ENCODE results near the gene PPP1CC. TPM values are rescaled to one million over a fixed set of nuclear protein-coding genes. Genes with fewer than 3 reads are reported as not detected.
A peak's percentile ranks its signal among the peaks of the same experiment; 100 is the strongest.
"Not testable (repeated sequence)": the region's sequence is repeated elsewhere in the genome, so short reads cannot be mapped to it uniquely, and the experiment has no call there.

PPP1CC gene
- total and polyA plus RNA-seq, 3 experiments from 2014 or later = 130 to 249 (median 242) TPM

GRCh38 chr12:110739894-110740293 is 2.8 kb downstream of the PPP1CC start:
- H3K36me3 Mint-ChIP-seq = peaks cover 0 to 29% (median 4%) of the 10 kb centered on the region in 3 donors
- Histone ChIP-seq H3K4me3 (ENCODE audit: low read length) (peak overlapping the region; percentile 3), H3K4me1 (ENCODE audit: insufficient read depth, low read length) (peaks cover 55% of the 10 kb centered on the region), H3K9me3 (ENCODE audit: low read length) (no peaks in the 10 kb centered on the region), H3K36me3 (ENCODE audit: insufficient read depth, low read length) (no peaks in the 10 kb centered on the region), H3K27me3 (ENCODE audit: insufficient read depth, low read length, poor library complexity, severe bottlenecking) (no peaks in the 10 kb centered on the region), H3K27ac (ENCODE audit: low read depth, low read length) (no peak overlapping the region)
- peaks cover 53 to 78% (median 76%) of the 10 kb centered on the region in 3 donors for H3K4me1 Mint-ChIP-seq
- H3K27ac Mint-ChIP-seq = peak overlapping the region in 7 of 8 donors; percentile 57 to 96 (median 77)
- POLR2A ChIA-PET = interaction anchor here (0.5 kb wide), 1 partner anchor 461 kb away, joined by 3 read pairs; no protein-coding TSS in a partner anchor
- DNase-seq = no peak
- H3K9me3 Mint-ChIP-seq = no peaks in the 10 kb centered on the region
- peaks cover 0 to 4% of the 10 kb centered on the region in 2 donors for H3K27me3 Mint-ChIP-seq
- peak overlapping the region; percentile 88 to 100 (median 100) for H3K4me3 Mint-ChIP-seq
- CTCF ChIA-PET = interaction anchor here (1.2 kb wide), 1 partner anchor 88 kb away, joined by 3 read pairs; no protein-coding TSS in a partner anchor

GRCh38 chr12:110739488-110739887 is 3.2 kb downstream of the PPP1CC start:
- peaks cover 56 to 83% (median 81%) of the 10 kb centered on the region in 3 donors for H3K4me1 Mint-ChIP-seq
- H3K36me3 ChIP-seq (ENCODE audit: insufficient read depth, low read length) = no peaks in the 10 kb centered on the region
- no peak overlapping the region for H3K27ac ChIP-seq (ENCODE audit: low read depth, low read length)
- H3K9me3 Mint-ChIP-seq = no peaks in the 10 kb centered on the region
- no peaks in the 10 kb centered on the region for H3K9me3 ChIP-seq (ENCODE audit: low read length)
- ChIA-PET CTCF (interaction anchor here (1.2 kb wide), 1 partner anchor 88 kb away, joined by 3 read pairs; no protein-coding TSS in a partner anchor), POLR2A (interaction anchor here (0.5 kb wide), 1 partner anchor 461 kb away, joined by 3 read pairs; no protein-coding TSS in a partner anchor)
- peak overlapping the region; percentile 88 to 100 (median 100) for H3K4me3 Mint-ChIP-seq
- H3K27me3 Mint-ChIP-seq = peaks cover 0 to 4% of the 10 kb centered on the region in 2 donors
- H3K27ac Mint-ChIP-seq = peak overlapping the region in 7 of 8 donors; percentile 57 to 96 (median 77)
- peak overlapping the region; percentile 3 for H3K4me3 ChIP-seq (ENCODE audit: low read length)
- peaks cover 0 to 32% (median 4%) of the 10 kb centered on the region in 3 donors for H3K36me3 Mint-ChIP-seq
- peaks cover 55% of the 10 kb centered on the region for H3K4me1 ChIP-seq (ENCODE audit: insufficient read depth, low read length)
- DNase-seq = no peak
- H3K27me3 ChIP-seq (ENCODE audit: insufficient read depth, low read length, poor library complexity, severe bottlenecking) = no peaks in the 10 kb centered on the region

GRCh38 chr12:110737532-110737931 is 5.2 kb downstream of the PPP1CC start:
- peaks cover 69% of the 10 kb centered on the region for H3K4me1 ChIP-seq (ENCODE audit: insufficient read depth, low read length)
- CTCF ChIA-PET = interaction anchor here (0.7 kb wide), 1 partner anchor 478 kb away, joined by 3 read pairs; no protein-coding TSS in a partner anchor
- H3K4me1 Mint-ChIP-seq = peaks cover 64 to 87% (median 86%) of the 10 kb centered on the region in 3 donors
- H3K27me3 ChIP-seq (ENCODE audit: insufficient read depth, low read length, poor library complexity, severe bottlenecking) = no peaks in the 10 kb centered on the region
- peaks cover 0 to 3% of the 10 kb centered on the region in 2 donors for H3K27me3 Mint-ChIP-seq
- peaks cover 2% of the 10 kb centered on the region for H3K36me3 ChIP-seq (ENCODE audit: insufficient read depth, low read length)
- H3K4me3 ChIP-seq (ENCODE audit: low read length) = no peak overlapping the region
- no peaks in the 10 kb centered on the region for H3K9me3 ChIP-seq (ENCODE audit: low read length)
- no peaks in the 10 kb centered on the region for H3K9me3 Mint-ChIP-seq
- peak overlapping the region; percentile 75 to 94 (median 90) for H3K27ac Mint-ChIP-seq
- POLR2A ChIA-PET = no interaction called here
- no peak overlapping the region for H3K27ac ChIP-seq (ENCODE audit: low read depth, low read length)
- peak in 1 of 5 donors; percentile 14 for DNase-seq
- peaks cover 0 to 43% (median 7%) of the 10 kb centered on the region in 3 donors for H3K36me3 Mint-ChIP-seq
- peak overlapping the region; percentile 75 to 100 (median 86) for H3K4me3 Mint-ChIP-seq

GRCh38 chr12:110737016-110737415 is 5.7 kb downstream of the PPP1CC start:
- ChIA-PET CTCF (interaction anchor here (0.7 kb wide), 1 partner anchor 477 kb away, joined by 3 read pairs; no protein-coding TSS in a partner anchor), POLR2A (interaction anchor here (0.7 kb wide), 1 partner anchor 75 kb away, joined by 5 read pairs; no protein-coding TSS in a partner anchor)
- peaks cover 69 to 92% (median 91%) of the 10 kb centered on the region in 3 donors for H3K4me1 Mint-ChIP-seq
- peaks cover 0 to 47% (median 7%) of the 10 kb centered on the region in 3 donors for H3K36me3 Mint-ChIP-seq
- not testable (repeated sequence) for H3K27me3 Mint-ChIP-seq; H3K27ac ChIP-seq (ENCODE audit: low read depth, low read length); H3K9me3 ChIP-seq (ENCODE audit: low read length); H3K27me3 ChIP-seq (ENCODE audit: insufficient read depth, low read length, poor library complexity, severe bottlenecking); H3K9me3 Mint-ChIP-seq; DNase-seq; H3K4me3 ChIP-seq (ENCODE audit: low read length); H3K36me3 ChIP-seq (ENCODE audit: insufficient read depth, low read length)
- H3K4me3 Mint-ChIP-seq = peak overlapping the region in 6 of 7 donors; percentile 54 to 86 (median 62)
- peaks cover 69% of the 10 kb centered on the region for H3K4me1 ChIP-seq (ENCODE audit: insufficient read depth, low read length)
- H3K27ac Mint-ChIP-seq = peak overlapping the region; percentile 71 to 94 (median 80)

- H3K36me3 Mint-ChIP-seq = peaks cover 6 to 68% (median 10%) of the 10 kb centered on the region in 3 donors
- peaks cover 15% of the 10 kb centered on the region for H3K36me3 ChIP-seq (ENCODE audit: insufficient read depth, low read length)
- H3K27me3 ChIP-seq (ENCODE audit: insufficient read depth, low read length, poor library complexity, severe bottlenecking) = no peaks in the 10 kb centered on the region
- H3K9me3 ChIP-seq (ENCODE audit: low read length) = no peaks in the 10 kb centered on the region
- H3K4me1 Mint-ChIP-seq = peaks cover 76 to 94% (median 93%) of the 10 kb centered on the region in 3 donors
- peaks cover 54% of the 10 kb centered on the region for H3K4me1 ChIP-seq (ENCODE audit: insufficient read depth, low read length)
- H3K4me3 ChIP-seq (ENCODE audit: low read length) = no peak overlapping the region
- DNase-seq = no peak
- POLR2A ChIA-PET = no interaction called here
- no peaks in the 10 kb centered on the region for H3K27me3 Mint-ChIP-seq
- no peaks in the 10 kb centered on the region for H3K9me3 Mint-ChIP-seq
- H3K4me3 Mint-ChIP-seq = peak overlapping the region in 6 of 7 donors; percentile 19 to 57 (median 47)
- no peak overlapping the region for H3K27ac ChIP-seq (ENCODE audit: low read depth, low read length)
- H3K27ac Mint-ChIP-seq = peak overlapping the region in 7 of 8 donors; percentile 33 to 82 (median 66)
- CTCF ChIA-PET = no interaction called here
These were observed 8.8 kb downstream of the PPP1CC start for GRCh38 chr12:110733900-110734299.

GRCh38 chr12:110733089-110733715 is 9.5 kb downstream of the PPP1CC start:
- Mint-ChIP-seq H3K27me3 (no peaks in the 10 kb centered on the region), H3K4me3 (peak overlapping the region in 3 of 7 donors; percentile 36 to 57 (median 44)), H3K4me1 (peaks cover 73 to 93% (median 92%) of the 10 kb centered on the region in 3 donors), H3K27ac (peak overlapping the region in 5 of 8 donors; percentile 3 to 68 (median 33)), H3K9me3 (no peaks in the 10 kb centered on the region), H3K36me3 (peaks cover 10 to 72% (median 13%) of the 10 kb centered on the region in 3 donors)
- no peaks in the 10 kb centered on the region for H3K9me3 ChIP-seq (ENCODE audit: low read length)
- CTCF ChIA-PET = no interaction called here
- POLR2A ChIA-PET = no interaction called here
- peaks cover 48% of the 10 kb centered on the region for H3K4me1 ChIP-seq (ENCODE audit: insufficient read depth, low read length)
- H3K36me3 ChIP-seq (ENCODE audit: insufficient read depth, low read length) = peaks cover 22% of the 10 kb centered on the region
- H3K27ac ChIP-seq (ENCODE audit: low read depth, low read length) = no peak overlapping the region
- H3K4me3 ChIP-seq (ENCODE audit: low read length) = no peak overlapping the region
- DNase-seq = no peak
- H3K27me3 ChIP-seq (ENCODE audit: insufficient read depth, low read length, poor library complexity, severe bottlenecking) = no peaks in the 10 kb centered on the region

GRCh38 chr12:110732572-110732971 is 10.1 kb downstream of the PPP1CC start:
- Mint-ChIP-seq H3K27me3 (no peaks in the 10 kb centered on the region), H3K4me3 (peak overlapping the region in 3 of 7 donors; percentile 2 to 29 (median 29)), H3K36me3 (peaks cover 10 to 75% (median 17%) of the 10 kb centered on the region in 3 donors), H3K27ac (peak overlapping the region in 7 of 8 donors; percentile 3 to 61 (median 33)), H3K4me1 (peaks cover 71 to 91% (median 91%) of the 10 kb centered on the region in 3 donors), H3K9me3 (no peaks in the 10 kb centered on the region)
- H3K27me3 ChIP-seq (ENCODE audit: insufficient read depth, low read length, poor library complexity, severe bottlenecking) = no peaks in the 10 kb centered on the region
- H3K36me3 ChIP-seq (ENCODE audit: insufficient read depth, low read length) = peaks cover 22% of the 10 kb centered on the region
- ChIA-PET CTCF (no interaction called here), POLR2A (no interaction called here)
- no peaks in the 10 kb centered on the region for H3K9me3 ChIP-seq (ENCODE audit: low read length)
- H3K27ac ChIP-seq (ENCODE audit: low read depth, low read length) = no peak overlapping the region
- H3K4me1 ChIP-seq (ENCODE audit: insufficient read depth, low read length) = peaks cover 42% of the 10 kb centered on the region
- no peak overlapping the region for H3K4me3 ChIP-seq (ENCODE audit: low read length)
- no peak for DNase-seq

GRCh38 chr12:110731479-110731878 is 11.2 kb downstream of the PPP1CC start:
- H3K36me3 ChIP-seq (ENCODE audit: insufficient read depth, low read length) = peaks cover 30% of the 10 kb centered on the region
- peaks cover 38% of the 10 kb centered on the region for H3K4me1 ChIP-seq (ENCODE audit: insufficient read depth, low read length)
- POLR2A ChIA-PET = interaction anchor here (0.6 kb wide), 1 partner anchor 34 kb away, joined by 3 read pairs; no protein-coding TSS in a partner anchor
- CTCF ChIA-PET = interaction anchor here (1.1 to 2.1 kb wide), 2 partner anchors 10 to 129 kb away, joined by 5 to 6 read pairs; no protein-coding TSS in a partner anchor
- H3K4me1 Mint-ChIP-seq = peaks cover 68 to 91% (median 91%) of the 10 kb centered on the region in 3 donors
- H3K9me3 ChIP-seq (ENCODE audit: low read length) = no peaks in the 10 kb centered on the region
- no peak overlapping the region for H3K27ac ChIP-seq (ENCODE audit: low read depth, low read length)
- no peaks in the 10 kb centered on the region for H3K9me3 Mint-ChIP-seq
- peak overlapping the region in 3 of 8 donors; percentile 17 to 39 (median 21) for H3K27ac Mint-ChIP-seq
- no peaks in the 10 kb centered on the region for H3K27me3 Mint-ChIP-seq
- H3K4me3 Mint-ChIP-seq = no peak overlapping the region
- H3K27me3 ChIP-seq (ENCODE audit: insufficient read depth, low read length, poor library complexity, severe bottlenecking) = no peaks in the 10 kb centered on the region
- peaks cover 10 to 81% (median 16%) of the 10 kb centered on the region in 3 donors for H3K36me3 Mint-ChIP-seq
- no peak overlapping the region for H3K4me3 ChIP-seq (ENCODE audit: low read length)
- no peak for DNase-seq

Measured in CD8-positive, alpha-beta memory T cell (primary cell).